HG02973 (cell line): ENCODE results near the gene KAZALD1.
A peak's percentile ranks its signal among the peaks of the same experiment; 100 is the strongest.
"Not testable (repeated sequence)": the region's sequence is repeated elsewhere in the genome, so short reads cannot be mapped to it uniquely, and the experiment has no call there.

Experiments used
- ATAC-seq: cut with Tn5 transposase; IDR thresholded peaks from one replicate; pipeline ENCODE4 v1.9.1; 2021; ENCODE audit warnings: moderate library complexity; ENCODE audit not compliant: unreplicated experiment

The KAZALD1 gene

GRCh38 chr10:101029520-101030295, 32.1 kb upstream of the KAZALD1 start:
- no peak for ATAC-seq

GRCh38 chr10:101030496-101031127, 31.2 kb upstream of the KAZALD1 start:
- ATAC-seq = no peak

GRCh38 chr10:101031128-101031795, 30.5 kb upstream of the KAZALD1 start, which contains the start of the genes PDZD7 and SFXN3:
Gene PDZD7, minus strand, starts transcription at chr10:101031129. Its CDS starts 910 bp downstream, at chr10:101030219.
Gene SFXN3, plus strand, starts transcription at chr10:101031234. Its CDS starts 3,461 bp downstream, at chr10:101034695.
- ATAC-seq = peak; percentile 86

- peak; percentile 43 for ATAC-seq
Observed at GRCh38 chr10:101031796-101032636, 29.8 kb upstream of the KAZALD1 start.

GRCh38 chr10:101032637-101033224, 29.1 kb upstream of the KAZALD1 start:
- peak; percentile 3 for ATAC-seq

GRCh38 chr10:101033276-101033675, 28.5 kb upstream of the KAZALD1 start:
- ATAC-seq = no peak

- ATAC-seq = not testable (repeated sequence)
Observed at GRCh38 chr10:101034404-101034803, 27.4 kb upstream of the KAZALD1 start.

GRCh38 chr10:101035314-101035713, 26.5 kb upstream of the KAZALD1 start:
- no peak for ATAC-seq

GRCh38 chr10:101035916-101036702, 25.7 kb upstream of the KAZALD1 start:
- ATAC-seq = no peak

- no peak for ATAC-seq
Observed at GRCh38 chr10:101036726-101037125, 25.1 kb upstream of the KAZALD1 start.

GRCh38 chr10:101038484-101038883, 23.3 kb upstream of the KAZALD1 start:
- ATAC-seq = no peak

- no peak for ATAC-seq
Observed at GRCh38 chr10:101040061-101040460, 21.7 kb upstream of the KAZALD1 start.

- no peak for ATAC-seq
Observed at GRCh38 chr10:101040851-101041250, 20.9 kb upstream of the KAZALD1 start.

- ATAC-seq = peak; percentile 58
Observed at GRCh38 chr10:101041252-101041761, 20.5 kb upstream of the KAZALD1 start.

GRCh38 chr10:101042118-101042517, 19.7 kb upstream of the KAZALD1 start:
- no peak for ATAC-seq

- ATAC-seq = peak; percentile 92
Observed at GRCh38 chr10:101042667-101043362, 19.0 kb upstream of the KAZALD1 start.

GRCh38 chr10:101043363-101043707, 18.5 kb upstream of the KAZALD1 start:
- no peak for ATAC-seq

- no peak for ATAC-seq
Observed at GRCh38 chr10:101044117-101044516, 17.7 kb upstream of the KAZALD1 start.
